Activated T-cell treated with anti-CD3 and anti-CD28 coated beads, Interleukin-2, amount 50 U/mL, for 48 hours (primary cell): ENCODE data around the gene SMIM5.
"Not testable (repeated sequence)": the region's sequence is repeated elsewhere in the genome, so short reads cannot be mapped to it uniquely, and the experiment has no call there.

Experiments used
- DNase-seq, 2 experiments: peaks; one replicate each; pipeline ENCODE4 v3.0.0-alpha.2; 2020

The SMIM5 gene, protein sequence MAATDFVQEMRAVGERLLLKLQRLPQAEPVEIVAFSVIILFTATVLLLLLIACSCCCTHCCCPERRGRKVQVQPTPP

GRCh38 chr17:75632863-75633485 is at the start of gene SMIM5:
SMIM5 (plus strand) TSS chr17:75633434; CDS start chr17:75640202, 6,768 bp downstream.
- DNase-seq: peak; percentile 88 to 90

DNA sequence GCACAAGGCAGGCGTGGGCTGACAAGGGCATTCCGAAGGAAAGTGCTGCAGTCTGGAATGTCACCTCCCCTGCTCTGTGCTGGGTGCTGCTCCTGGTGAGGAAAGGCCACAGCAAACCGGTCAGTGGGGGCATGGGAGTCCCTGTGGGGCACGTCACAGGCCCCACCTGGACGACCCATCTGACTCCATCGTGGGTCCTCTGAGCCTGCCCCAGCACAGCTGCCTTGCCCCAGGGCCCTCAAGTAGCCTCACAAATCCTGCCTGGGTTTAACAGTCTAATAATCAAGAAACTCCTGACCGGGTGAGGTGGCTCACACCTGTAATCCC is 48.4 kb upstream of the SMIM5 start:
- no peak for DNase-seq

- DNase-seq: peak; percentile 73 to 78
Measured at GRCh38 chr17:75587675-75588595, 45.3 kb upstream of the SMIM5 start, which contains the start of gene MYO15B. MYO15B (plus strand) TSS chr17:75587800; CDS start chr17:75588058, 258 bp downstream.

- no peak for DNase-seq
Measured at GRCh38 chr17:75588596-75589011, 44.6 kb upstream of the SMIM5 start.

GRCh38 chr17:75589012-75589918 is 44.0 kb upstream of the SMIM5 start:
- peak; percentile 95 to 96 for DNase-seq

DNA sequence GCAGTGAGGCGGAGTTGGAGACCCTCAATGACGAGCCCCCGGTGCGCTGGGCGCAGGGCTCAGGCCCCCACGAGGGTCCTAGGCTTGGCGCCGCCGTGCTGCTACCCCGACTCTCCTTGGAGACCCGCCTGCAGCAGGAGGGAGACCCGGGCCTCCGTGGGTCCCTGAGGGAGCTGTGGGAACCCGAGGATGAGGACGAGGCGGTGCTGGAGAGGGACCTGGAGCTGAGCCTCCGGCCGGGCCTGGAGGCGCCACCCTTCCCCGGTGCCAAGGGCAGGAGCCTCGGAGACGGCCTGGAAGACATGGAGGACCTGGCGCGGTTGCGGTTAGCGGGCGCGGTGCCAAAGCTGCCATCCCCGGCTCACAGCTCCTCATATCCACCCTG is 43.3 kb upstream of the SMIM5 start:
- no peak for DNase-seq

- DNase-seq: no peak
Measured at GRCh38 chr17:75590314-75590761, 42.9 kb upstream of the SMIM5 start.

- no peak for DNase-seq
Measured at GRCh38 chr17:75590849-75591721, 42.1 kb upstream of the SMIM5 start.

GRCh38 chr17:75591722-75592302 is 41.4 kb upstream of the SMIM5 start:
- no peak for DNase-seq

DNA sequence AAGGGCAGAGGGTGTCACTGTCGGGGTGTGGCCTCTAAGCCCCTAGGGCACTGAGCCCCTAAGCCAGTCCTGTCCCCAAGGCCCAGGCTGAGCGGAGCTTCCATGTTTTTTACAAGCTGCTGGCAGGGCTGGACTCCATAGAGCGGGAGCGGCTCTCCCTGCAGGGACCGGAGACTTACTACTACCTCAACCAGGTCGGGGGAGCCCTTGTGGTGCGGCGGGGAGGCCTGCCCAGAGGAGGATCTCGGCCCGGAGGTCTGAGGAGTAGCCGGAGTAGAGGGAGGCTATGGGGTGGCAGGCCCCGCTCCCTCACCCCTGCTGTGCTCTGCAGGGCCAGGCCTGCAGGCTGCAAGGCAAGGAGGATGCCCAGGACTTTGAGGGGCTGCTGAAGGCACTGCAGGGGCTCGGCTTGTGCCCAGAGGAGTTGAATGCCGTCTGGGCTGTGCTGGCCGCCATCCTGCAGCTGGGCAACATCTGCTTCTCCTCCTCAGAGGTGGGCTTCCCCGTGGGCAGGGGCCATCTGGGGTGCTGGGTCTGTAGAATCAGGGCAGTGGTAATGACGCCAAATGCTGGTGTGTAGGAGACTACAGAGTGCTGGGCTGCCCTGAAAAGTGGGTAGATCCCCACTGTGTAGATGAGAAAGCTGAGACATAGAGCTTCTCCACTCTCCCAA is 40.8 kb upstream of the SMIM5 start:
- DNase-seq: no peak

- DNase-seq: not testable (repeated sequence)
Measured at GRCh38 chr17:75593430-75593829, 39.8 kb upstream of the SMIM5 start.

DNA sequence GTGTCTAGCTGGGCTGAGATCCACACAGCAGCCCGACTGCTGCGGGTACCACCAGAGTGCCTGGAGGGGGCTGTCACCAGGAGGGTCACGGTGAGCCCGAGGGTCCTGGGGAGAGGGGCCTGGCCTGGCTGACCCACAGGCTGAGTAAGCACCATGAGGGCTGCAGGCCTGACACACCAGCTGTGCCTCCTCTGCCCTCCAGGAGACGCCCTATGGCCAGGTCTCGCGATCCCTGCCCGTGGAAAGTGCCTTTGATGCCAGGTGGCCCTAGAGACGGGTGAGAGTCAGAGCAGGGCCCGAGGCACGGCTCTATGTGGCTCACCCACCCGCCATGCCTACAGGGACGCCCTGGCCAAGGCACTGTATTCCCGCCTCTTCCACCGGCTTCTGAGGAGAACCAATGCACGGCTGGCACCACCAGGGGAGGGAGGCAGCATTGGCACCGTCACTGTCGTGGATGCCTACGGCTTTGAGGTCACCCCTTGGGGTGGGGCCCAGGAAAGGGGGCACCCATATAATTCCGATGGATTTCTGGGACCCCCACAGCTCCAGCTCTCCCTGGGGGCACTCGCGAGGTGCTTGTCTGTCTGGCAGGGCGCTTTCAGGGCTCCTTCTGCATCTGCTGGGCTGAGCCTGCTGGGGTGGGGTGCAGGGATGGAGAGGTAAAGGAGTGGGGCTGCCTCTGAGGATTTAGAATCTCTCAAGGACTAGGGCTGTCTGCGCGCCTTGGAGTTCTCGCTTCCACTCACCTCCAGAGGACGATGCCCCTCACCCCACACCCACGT is 38.5 kb upstream of the SMIM5 start:
- no peak for DNase-seq

GRCh38 chr17:75595284-75595919 is 37.8 kb upstream of the SMIM5 start:
- DNase-seq: no peak

GRCh38 chr17:75595920-75596313 is 37.3 kb upstream of the SMIM5 start:
- DNase-seq: no peak

DNA sequence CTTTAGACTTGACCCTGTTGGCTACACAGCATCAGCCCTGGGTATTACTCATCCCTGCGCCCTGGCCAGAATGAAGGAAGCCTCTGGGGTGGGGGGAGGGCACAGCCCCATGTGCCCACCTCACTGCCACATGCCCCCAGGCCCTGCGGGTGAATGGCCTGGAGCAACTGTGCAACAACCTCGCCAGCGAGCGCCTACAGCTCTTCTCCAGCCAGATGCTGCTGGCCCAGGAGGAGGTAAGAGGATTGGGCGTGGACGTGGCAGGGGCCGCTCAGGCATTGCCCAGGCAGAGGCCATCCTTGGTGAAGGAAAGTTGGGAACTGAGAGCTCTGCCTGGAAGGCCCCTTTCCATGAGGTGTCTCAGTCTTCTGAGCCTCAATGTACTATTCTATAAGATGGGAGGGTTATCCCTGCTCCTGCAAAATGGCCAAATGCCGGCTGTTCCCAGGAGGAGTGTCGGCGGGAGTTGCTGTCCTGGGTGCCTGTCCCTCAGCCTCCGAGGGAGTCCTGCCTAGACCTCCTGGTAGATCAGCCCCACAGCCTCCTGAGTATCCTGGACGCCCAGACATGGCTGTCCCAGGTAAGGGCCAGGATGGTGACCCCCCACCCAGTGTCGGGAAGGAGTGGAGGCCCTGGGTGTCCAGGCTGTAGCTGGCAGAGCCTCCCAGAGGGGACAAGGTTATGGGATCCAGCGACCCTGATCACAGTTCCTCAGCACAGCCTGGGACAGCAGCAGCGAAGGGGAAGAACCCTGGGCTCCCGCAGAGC is 36.7 kb upstream of the SMIM5 start:
- DNase-seq: no peak

DNA sequence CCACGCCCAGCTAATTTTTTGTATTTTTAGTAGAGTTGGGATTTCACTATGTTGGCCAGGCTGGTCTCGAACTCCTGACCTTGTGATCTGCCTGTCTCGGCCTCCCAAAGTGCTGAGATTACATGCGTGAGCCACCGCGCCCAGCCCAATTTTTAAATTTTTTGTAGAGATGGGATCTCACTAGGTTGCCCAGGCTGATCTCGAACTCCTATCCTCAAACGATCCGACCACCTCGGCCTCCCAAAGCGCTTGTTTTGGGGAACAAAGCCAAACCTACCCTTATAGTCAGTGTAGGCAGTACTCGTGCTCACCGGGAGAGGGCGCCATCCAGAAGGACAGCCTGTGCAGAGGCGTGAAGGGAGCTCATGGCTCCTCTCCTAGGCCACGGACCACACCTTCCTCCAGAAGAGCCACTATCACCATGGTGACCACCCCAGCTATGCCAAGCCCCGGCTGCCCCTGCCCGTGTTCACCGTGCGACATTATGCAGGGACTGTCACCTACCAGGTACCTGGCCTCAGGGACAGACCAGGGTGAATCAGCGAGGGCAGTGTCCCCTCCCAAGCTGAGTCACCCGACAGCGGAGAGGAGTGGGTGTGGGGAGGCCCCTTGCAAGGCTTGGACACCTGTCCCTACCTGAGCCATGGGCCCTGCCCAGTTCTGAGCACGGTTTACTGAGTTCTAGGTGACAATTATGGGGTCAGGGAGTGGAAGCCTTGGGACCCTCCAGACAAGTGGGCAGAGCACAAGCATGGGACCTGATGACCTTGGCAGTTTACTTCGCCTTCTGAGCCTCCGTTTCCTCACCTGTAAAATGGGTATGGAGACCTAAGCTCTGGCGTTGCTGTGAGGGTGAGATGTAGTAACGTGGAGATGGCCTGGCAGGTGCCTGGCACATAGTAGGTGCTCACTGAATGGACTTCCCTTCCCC is 31.9 kb upstream of the SMIM5 start:
- peak; percentile 80 to 84 for DNase-seq

- DNase-seq: no peak
Measured at GRCh38 chr17:75602644-75603043, 30.6 kb upstream of the SMIM5 start.

- no peak for DNase-seq
Measured at GRCh38 chr17:75603123-75603522, 30.1 kb upstream of the SMIM5 start.
